ENCODE measurements around the gene LYSET. TPM values are rescaled to one million over a fixed set of nuclear protein-coding genes. Genes with fewer than 3 reads are reported as not detected.

LYSET gene
- total RNA-seq, 1 donor, result 13.6 TPM

- H3K4me3 ChIP-seq (ENCODE audit: low read length), result no peak overlapping the region
- H3K9me3 ChIP-seq (ENCODE audit: low read depth, low read length), result no peaks in the 10 kb centered on the region
- peaks cover 28% of the 10 kb centered on the region for H3K4me1 ChIP-seq (ENCODE audit: insufficient read depth, low read length)
- H3K27me3 ChIP-seq (ENCODE audit: insufficient read depth, low read length), result no peaks in the 10 kb centered on the region
Measured at GRCh38 chr14:93186956-93187355, 1.8 kb downstream of the LYSET start.

- Histone ChIP-seq H3K4me3 (ENCODE audit: low read length) (no peak overlapping the region), H3K4me1 (ENCODE audit: insufficient read depth, low read length) (no peaks in the 10 kb centered on the region), H3K9me3 (ENCODE audit: low read depth, low read length) (no peaks in the 10 kb centered on the region), H3K27me3 (ENCODE audit: insufficient read depth, low read length) (no peaks in the 10 kb centered on the region)
Measured at GRCh38 chr14:93195316-93195999, 10.3 kb downstream of the LYSET start.

- H3K4me3 ChIP-seq (ENCODE audit: low read length), result no peak overlapping the region
- no peaks in the 10 kb centered on the region for H3K9me3 ChIP-seq (ENCODE audit: low read depth, low read length)
- H3K27me3 ChIP-seq (ENCODE audit: insufficient read depth, low read length), result no peaks in the 10 kb centered on the region
- no peaks in the 10 kb centered on the region for H3K4me1 ChIP-seq (ENCODE audit: insufficient read depth, low read length)
Measured at GRCh38 chr14:93199031-93199430, 13.9 kb downstream of the LYSET start.

GRCh38 chr14:93200553-93200952, 15.4 kb downstream of the LYSET start:
- H3K9me3 ChIP-seq (ENCODE audit: low read depth, low read length), result no peaks in the 10 kb centered on the region
- no peaks in the 10 kb centered on the region for H3K27me3 ChIP-seq (ENCODE audit: insufficient read depth, low read length)
- H3K4me1 ChIP-seq (ENCODE audit: insufficient read depth, low read length), result peaks cover 12% of the 10 kb centered on the region
- no peak overlapping the region for H3K4me3 ChIP-seq (ENCODE audit: low read length)

GRCh38 chr14:93201155-93201704, 16.1 kb downstream of the LYSET start:
- Histone ChIP-seq H3K9me3 (ENCODE audit: low read depth, low read length) (no peaks in the 10 kb centered on the region), H3K4me1 (ENCODE audit: insufficient read depth, low read length) (peaks cover 18% of the 10 kb centered on the region), H3K27me3 (ENCODE audit: insufficient read depth, low read length) (no peaks in the 10 kb centered on the region), H3K4me3 (ENCODE audit: low read length) (no peak overlapping the region)

- H3K4me3 ChIP-seq (ENCODE audit: low read length), result peak within 1 kb of the TSS; percentile 74
- H3K27me3 ChIP-seq (ENCODE audit: insufficient read depth, low read length), result no peaks in the 10 kb centered on the region
- H3K9me3 ChIP-seq (ENCODE audit: low read depth, low read length), result no peaks in the 10 kb centered on the region
- peaks cover 44% of the 10 kb centered on the region for H3K4me1 ChIP-seq (ENCODE audit: insufficient read depth, low read length)
Measured at GRCh38 chr14:93206793-93207467, 21.8 kb downstream of the LYSET start, which contains the start of the genes GON7 and UBR7. TSS of gene GON7 (minus strand) at chr14:93207065. CDS start at chr14:93207037, 28 bp downstream. TSS of gene UBR7 (plus strand) at chr14:93207256. CDS start at chr14:93207292, 36 bp downstream.

GRCh38 chr14:93207468-93208308, 22.6 kb downstream of the LYSET start:
- Histone ChIP-seq H3K4me1 (ENCODE audit: insufficient read depth, low read length) (peaks cover 44% of the 10 kb centered on the region), H3K9me3 (ENCODE audit: low read depth, low read length) (no peaks in the 10 kb centered on the region), H3K27me3 (ENCODE audit: insufficient read depth, low read length) (no peaks in the 10 kb centered on the region), H3K4me3 (ENCODE audit: low read length) (peak overlapping the region; percentile 74)

GRCh38 chr14:93212432-93212831, 27.3 kb downstream of the LYSET start:
- no peaks in the 10 kb centered on the region for H3K9me3 ChIP-seq (ENCODE audit: low read depth, low read length)
- H3K4me3 ChIP-seq (ENCODE audit: low read length), result no peak overlapping the region
- H3K27me3 ChIP-seq (ENCODE audit: insufficient read depth, low read length), result no peaks in the 10 kb centered on the region
- H3K4me1 ChIP-seq (ENCODE audit: insufficient read depth, low read length), result peaks cover 19% of the 10 kb centered on the region

- H3K27me3 ChIP-seq (ENCODE audit: insufficient read depth, low read length), result no peaks in the 10 kb centered on the region
- no peaks in the 10 kb centered on the region for H3K9me3 ChIP-seq (ENCODE audit: low read depth, low read length)
- no peak overlapping the region for H3K4me3 ChIP-seq (ENCODE audit: low read length)
- no peaks in the 10 kb centered on the region for H3K4me1 ChIP-seq (ENCODE audit: insufficient read depth, low read length)
Measured at GRCh38 chr14:93214598-93214997, 29.5 kb downstream of the LYSET start.

- Histone ChIP-seq H3K4me3 (ENCODE audit: low read length) (no peak overlapping the region), H3K27me3 (ENCODE audit: insufficient read depth, low read length) (no peaks in the 10 kb centered on the region), H3K4me1 (ENCODE audit: insufficient read depth, low read length) (no peaks in the 10 kb centered on the region), H3K9me3 (ENCODE audit: low read depth, low read length) (no peaks in the 10 kb centered on the region)
Measured at GRCh38 chr14:93219103-93219726, 34.1 kb downstream of the LYSET start.

- no peaks in the 10 kb centered on the region for H3K27me3 ChIP-seq (ENCODE audit: insufficient read depth, low read length)
- H3K9me3 ChIP-seq (ENCODE audit: low read depth, low read length), result no peaks in the 10 kb centered on the region
- H3K4me1 ChIP-seq (ENCODE audit: insufficient read depth, low read length), result no peaks in the 10 kb centered on the region
- H3K4me3 ChIP-seq (ENCODE audit: low read length), result no peak overlapping the region
Measured at GRCh38 chr14:93220509-93220908, 35.4 kb downstream of the LYSET start.

- H3K4me1 ChIP-seq (ENCODE audit: insufficient read depth, low read length), result no peaks in the 10 kb centered on the region
- H3K9me3 ChIP-seq (ENCODE audit: low read depth, low read length), result no peaks in the 10 kb centered on the region
- H3K27me3 ChIP-seq (ENCODE audit: insufficient read depth, low read length), result no peaks in the 10 kb centered on the region
- H3K4me3 ChIP-seq (ENCODE audit: low read length), result no peak overlapping the region
Measured at GRCh38 chr14:93223565-93223964, 38.4 kb downstream of the LYSET start.

- no peaks in the 10 kb centered on the region for H3K9me3 ChIP-seq (ENCODE audit: low read depth, low read length)
- H3K27me3 ChIP-seq (ENCODE audit: insufficient read depth, low read length), result no peaks in the 10 kb centered on the region
- no peak overlapping the region for H3K4me3 ChIP-seq (ENCODE audit: low read length)
- no peaks in the 10 kb centered on the region for H3K4me1 ChIP-seq (ENCODE audit: insufficient read depth, low read length)
Measured at GRCh38 chr14:93228550-93228949, 43.4 kb downstream of the LYSET start.

- H3K9me3 ChIP-seq (ENCODE audit: low read depth, low read length), result no peaks in the 10 kb centered on the region
- H3K27me3 ChIP-seq (ENCODE audit: insufficient read depth, low read length), result no peaks in the 10 kb centered on the region
- no peak overlapping the region for H3K4me3 ChIP-seq (ENCODE audit: low read length)
- H3K4me1 ChIP-seq (ENCODE audit: insufficient read depth, low read length), result no peaks in the 10 kb centered on the region
Measured at GRCh38 chr14:93230539-93230938, 45.4 kb downstream of the LYSET start.
